GM19035 (cell line): ENCODE results near the gene ABCF2.

Experiments
- ATAC-seq: cut with Tn5 transposase; IDR thresholded peaks from one replicate; pipeline ENCODE4 v1.9.1; 2021; ENCODE audit not compliant: unreplicated experiment

Gene ABCF2

DNA sequence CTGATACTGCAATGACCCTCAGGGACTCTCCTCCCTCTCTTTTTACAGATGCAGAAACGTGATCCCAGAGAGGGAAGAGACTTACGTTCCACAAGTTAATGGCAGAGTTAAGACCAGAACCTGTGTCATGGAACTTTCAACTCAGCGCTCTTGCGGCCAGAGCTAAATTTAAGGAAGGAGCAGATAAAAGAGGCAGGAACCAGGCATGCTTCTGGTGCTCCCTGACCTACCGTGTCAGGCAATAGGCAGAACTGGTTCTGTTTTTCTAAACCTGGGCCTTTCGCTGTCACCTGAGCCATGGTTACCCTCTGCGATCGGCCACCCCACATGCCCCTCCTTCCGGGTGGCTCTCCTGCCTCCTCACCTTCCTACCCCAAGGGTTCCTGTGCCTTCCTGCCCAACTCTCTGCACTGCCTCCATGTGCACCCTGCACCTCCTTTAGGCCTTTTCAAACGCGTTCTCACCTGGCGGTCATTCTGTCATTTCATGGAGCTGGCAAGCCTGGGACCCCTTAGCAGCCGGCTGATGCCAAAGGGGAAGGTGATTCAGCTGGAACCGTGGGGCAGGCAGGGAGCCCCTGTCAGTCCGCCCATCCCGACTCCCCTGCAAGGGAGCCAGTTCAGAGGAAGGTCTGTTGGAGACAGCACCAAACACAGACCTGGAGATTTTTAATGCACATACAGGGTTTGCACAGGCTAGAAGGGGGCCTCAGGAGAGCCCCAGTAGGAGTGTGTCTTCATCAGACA is 51.8 kb downstream of the ABCF2 start:
- no peak for ATAC-seq

DNA sequence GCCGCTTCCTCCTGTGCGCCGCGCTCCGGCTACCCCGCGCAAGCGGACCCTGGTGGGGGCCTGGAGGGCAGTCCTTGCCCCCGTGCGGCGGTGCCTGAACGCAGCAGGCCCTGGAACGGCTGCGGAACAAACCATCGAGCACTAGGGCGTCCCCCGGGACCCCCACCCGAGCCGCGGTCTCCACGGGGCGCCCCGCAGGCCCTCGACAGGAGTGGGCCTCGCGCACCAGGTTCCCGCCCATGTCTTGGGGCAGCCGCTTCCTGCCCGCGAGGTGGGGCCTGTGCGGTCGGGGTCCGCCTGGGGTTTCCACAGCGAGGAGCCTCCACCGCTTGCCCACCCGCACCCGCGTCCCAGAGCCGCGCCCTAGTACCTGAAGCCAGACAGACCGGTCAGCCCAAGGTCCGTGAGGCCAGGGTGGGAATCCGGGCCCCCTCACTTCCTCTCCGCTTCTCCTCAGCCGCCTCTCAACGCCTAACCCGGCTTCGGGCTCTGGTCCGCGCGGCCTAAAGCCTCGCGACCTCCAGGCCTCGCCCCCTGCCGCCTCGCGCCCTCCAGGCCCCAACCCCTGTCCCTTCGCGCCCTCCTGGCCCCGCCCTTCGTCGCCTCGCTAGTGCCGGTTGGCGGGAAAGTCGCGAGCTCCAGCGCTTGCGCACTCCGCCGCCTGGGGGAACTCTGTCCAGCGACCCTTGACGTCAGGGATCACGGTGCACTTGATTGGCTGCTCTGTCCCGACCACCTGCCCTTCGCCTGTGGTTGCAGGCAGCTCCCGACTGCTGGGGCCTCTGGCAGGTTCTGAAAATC is 52.6 kb downstream of the ABCF2 start:
- ATAC-seq, result no peak

- no peak for ATAC-seq
These were observed 53.4 kb downstream of the ABCF2 start for GRCh38 chr7:151173386-151174245.

GRCh38 chr7:151172273-151173141 is 54.5 kb downstream of the ABCF2 start:
- peak; percentile 63 for ATAC-seq

DNA sequence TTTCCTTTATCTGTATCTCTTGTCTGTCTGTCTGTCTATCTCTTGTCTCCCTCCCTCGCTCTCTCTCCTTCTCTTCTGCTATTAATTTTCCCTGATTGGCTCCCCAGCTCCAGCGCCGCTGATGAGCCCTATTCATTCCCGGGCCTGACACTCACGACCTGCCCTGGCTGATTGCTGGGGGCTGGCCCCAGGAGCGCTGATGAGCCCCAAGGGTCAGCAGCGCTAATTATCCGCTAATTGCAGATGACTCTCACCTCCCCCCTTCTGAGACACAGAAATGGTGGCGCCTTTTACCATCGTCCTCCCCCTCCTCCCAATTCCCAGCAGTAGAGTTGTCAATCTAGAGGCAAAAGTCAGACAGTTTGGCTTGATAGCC is 58.2 kb downstream of the ABCF2 start:
- no peak for ATAC-seq

DNA sequence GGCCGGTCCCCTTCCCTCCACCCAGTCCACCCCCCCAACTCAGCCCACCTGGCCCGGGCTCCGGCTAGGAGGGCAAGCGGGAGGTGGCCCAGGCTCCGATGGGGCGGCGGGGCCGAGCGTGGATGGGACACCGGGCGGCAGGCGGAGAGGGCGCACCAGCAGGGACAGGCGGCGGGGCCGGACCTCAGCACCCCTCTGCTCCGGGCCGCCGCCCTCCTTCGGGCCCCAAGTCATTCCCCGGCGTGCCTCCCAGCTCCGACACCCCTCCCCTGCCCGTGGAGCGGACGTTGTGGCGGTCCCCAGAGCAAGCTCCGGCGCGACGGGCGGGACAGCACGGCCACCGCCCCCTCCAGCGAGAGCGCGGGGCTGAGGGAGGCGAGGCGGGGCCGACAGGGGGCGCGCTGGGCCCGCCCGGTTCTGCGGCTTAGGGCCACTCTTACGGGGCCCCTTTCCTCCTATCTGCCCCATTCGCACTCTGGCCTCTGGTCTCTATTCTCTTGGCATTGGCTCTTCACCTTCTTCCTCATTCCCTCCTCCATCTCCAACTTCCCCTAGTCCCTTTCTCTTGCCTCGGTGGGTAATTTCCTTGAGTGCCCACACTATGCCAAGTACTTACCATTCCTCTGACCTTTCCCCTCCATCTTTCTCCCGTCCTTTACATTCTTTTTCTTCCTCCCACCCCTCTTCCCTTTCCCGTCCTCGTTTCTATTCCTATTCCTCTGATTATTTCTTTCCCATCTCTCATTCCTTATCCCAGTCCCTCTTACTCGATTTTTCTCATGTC is 58.8 kb downstream of the ABCF2 start:
- peak; percentile 60 for ATAC-seq

DNA sequence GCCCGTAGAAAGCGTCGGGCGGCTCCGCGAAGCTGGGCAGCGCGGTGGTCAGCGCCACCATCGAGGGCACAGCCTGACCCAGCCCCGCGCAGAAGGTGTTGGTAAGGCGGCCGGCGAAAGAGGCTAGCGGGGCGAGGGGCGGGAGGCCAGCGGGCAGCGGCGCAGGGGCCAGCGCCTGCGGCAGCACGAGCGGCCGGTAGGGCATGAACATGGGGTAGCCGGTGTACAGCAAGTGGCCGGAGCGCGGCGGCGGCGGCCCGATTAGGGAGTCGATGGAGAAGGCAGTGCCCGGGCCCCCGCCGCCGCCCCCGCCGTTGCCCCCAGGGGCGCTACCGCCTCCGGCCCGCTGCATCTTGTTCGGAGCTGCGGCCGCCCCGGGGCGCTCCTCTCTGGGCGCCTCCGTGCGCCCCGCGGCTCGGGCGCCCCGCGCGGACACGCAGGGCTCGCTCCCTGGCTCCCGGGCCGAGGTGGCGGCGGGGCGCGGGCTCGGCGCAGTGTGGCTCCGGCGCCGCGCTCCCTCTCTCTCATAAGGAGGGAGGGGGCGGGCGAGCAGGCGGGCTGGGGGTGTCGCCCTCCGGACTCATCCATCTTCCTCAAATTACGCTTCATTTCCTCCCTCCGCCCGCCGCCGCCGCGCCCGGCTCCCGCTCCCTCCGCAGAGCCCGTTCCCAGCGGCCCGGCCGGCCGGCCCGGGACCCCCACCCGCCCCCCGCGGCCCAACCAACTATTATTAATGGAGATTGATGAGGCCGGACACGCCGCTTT is 59.6 kb downstream of the ABCF2 start, which contains the start of gene GBX1:
Gene GBX1, minus strand, starts transcription at position 498 of the 765 bp plus-strand sequence. Its CDS starts 146 bp downstream, at position 352.
- no peak for ATAC-seq

DNA sequence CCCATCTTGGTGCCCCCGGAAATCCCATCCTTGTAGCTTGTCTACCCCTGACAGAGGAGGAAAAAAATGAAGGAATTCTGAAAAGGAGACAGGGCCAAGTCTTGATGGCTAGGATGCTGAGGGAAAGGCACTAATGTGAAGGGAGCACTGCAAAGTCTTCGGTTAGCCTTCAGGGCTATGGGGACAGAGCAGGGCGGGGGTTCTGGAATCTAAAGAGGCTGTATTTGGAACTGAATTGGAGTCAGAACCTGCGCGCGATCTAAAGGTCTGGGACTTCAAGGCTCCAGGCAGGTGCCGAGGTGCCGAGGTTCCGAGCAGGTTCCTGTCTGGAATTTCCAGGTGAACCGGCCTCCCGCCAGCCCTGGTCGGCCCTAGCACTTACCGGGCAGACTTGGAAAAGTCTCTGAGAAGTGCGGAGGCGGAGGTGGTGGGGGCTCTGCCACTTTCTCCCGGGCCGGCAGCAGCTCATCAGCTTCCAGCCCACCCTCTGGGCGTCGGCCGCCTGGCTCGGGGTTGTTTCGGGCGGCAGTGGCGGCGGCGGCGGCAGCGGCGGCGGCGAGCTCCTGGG is 60.3 kb downstream of the ABCF2 start:
- no peak for ATAC-seq
